Parathyroid adenoma (tissue), 2 donors: Measurements from ENCODE around the gene STK24.

ENCODE experiments used
- H2AFZ ChIP-seq: fragments of 300-600 bp; sonication (generic); one replicate; pipeline ENCODE4 v1.7.0; 2017; ENCODE audit warnings: antibody characterized with exemption, mild to moderate bottlenecking
- H3K27ac ChIP-seq: fragments of 300-600 bp; sonication (generic); one replicate; pipeline ENCODE4 v1.7.0; 2017
- H3K27me3 ChIP-seq: fragments of 300-600 bp; sonication (generic); one replicate; pipeline ENCODE4 v1.7.0; 2017; ENCODE audit warnings: low read length; ENCODE audit not compliant: control insufficient read depth, insufficient read depth
- H3K36me3 ChIP-seq: fragments of 300-600 bp; sonication (generic); one replicate; pipeline ENCODE4 v1.7.0; 2017; ENCODE audit warnings: low read length; ENCODE audit not compliant: control insufficient read depth, insufficient read depth
- H3K4me1 ChIP-seq: fragments of 300-600 bp; sonication (generic); one replicate; pipeline ENCODE4 v1.7.0; 2017; ENCODE audit warnings: control low read depth
- H3K4me2 ChIP-seq: fragments of 300-600 bp; sonication (generic); one replicate; pipeline ENCODE4 v1.7.0; 2017; ENCODE audit warnings: low read length
- H3K4me3 ChIP-seq: fragments of 300-600 bp; sonication (generic); one replicate; pipeline ENCODE4 v1.7.0; 2017; ENCODE audit warnings: low read depth, low read length
- H3K79me2 ChIP-seq: fragments of 300-600 bp; sonication (generic); one replicate; pipeline ENCODE4 v1.7.0; 2017; ENCODE audit warnings: control low read depth
- H3K9ac ChIP-seq: fragments of 300-600 bp; sonication (generic); one replicate; pipeline ENCODE4 v1.7.0; 2017; ENCODE audit warnings: mild to moderate bottlenecking
- H3K9me3 ChIP-seq: fragments of 300-600 bp; sonication (generic); one replicate; pipeline ENCODE4 v1.7.0; 2017; ENCODE audit warnings: low read length; ENCODE audit not compliant: control insufficient read depth
- CTCF ChIP-seq: fragments of 300-600 bp; sonication (generic); IDR thresholded peaks from one replicate; pipeline ENCODE4 v1.7.0; 2017; ENCODE audit warnings: antibody characterized with exemption, mild to moderate bottlenecking
- donor health status: primary hyperparathyroidism.

The STK24 gene

GRCh38 chr13:98485561-98485960 lies 91.3 kb downstream of the STK24 start:
- H3K4me1 ChIP-seq, result peaks cover 40% of the 10 kb centered on the region

DNA sequence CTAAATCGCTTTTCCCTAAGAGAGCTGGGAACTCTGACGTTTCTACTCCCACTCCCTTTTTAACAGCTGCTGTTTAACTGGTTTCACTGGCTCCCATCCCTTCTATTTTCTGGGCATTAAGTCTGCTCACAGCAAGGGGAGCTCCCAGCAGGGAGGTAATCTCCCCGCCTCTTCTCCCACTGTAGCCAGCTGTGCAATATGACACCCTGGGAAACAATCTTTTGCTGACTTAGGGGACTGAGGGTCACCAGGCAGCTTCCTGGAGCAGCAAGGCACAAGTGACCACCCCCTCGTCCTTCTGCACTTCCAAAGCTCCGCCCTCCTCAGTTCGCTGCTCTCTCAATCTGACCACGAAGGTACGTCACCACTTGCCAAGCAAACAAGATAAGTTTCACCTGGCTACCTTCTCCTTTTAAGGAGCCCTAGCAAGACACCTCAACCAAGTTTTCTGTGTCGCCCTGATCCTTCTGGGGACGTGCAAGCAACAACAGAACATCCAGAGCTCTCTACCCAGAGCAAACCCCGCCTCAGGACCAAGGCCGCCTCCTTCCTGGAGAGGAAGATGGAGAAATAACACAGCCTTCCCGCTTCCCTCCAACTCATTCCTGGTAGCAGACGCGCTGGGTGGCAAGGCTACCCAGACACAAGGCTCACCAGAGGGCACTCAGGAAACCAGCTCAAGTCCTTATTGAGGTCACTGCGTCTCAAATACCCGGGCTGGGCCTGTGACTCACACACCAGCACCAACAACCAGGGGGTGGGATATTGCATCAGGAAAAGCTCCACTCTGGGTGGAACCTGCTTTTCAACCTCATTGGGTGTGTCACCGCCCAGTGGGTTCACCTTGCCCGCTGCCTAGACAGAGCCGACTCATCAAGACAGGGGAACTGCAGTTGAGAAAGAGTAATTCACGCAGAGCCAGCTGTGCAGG lies 92.4 kb downstream of the STK24 start:
- H3K4me3 ChIP-seq, result peak overlapping the region; percentile 52
- H3K36me3 ChIP-seq, result no peaks in the 10 kb centered on the region
- peaks cover 10% of the 10 kb centered on the region for H3K79me2 ChIP-seq
- peak overlapping the region; percentile 99 for H3K27ac ChIP-seq
- TF ChIP-seq CTCF, result no peak
- no peaks in the 10 kb centered on the region for H3K27me3 ChIP-seq
- H3K9ac ChIP-seq, result no peak overlapping the region
- peaks cover 40% of the 10 kb centered on the region for H3K4me1 ChIP-seq
- peak overlapping the region; percentile 68 for H2AFZ ChIP-seq
- no peaks in the 10 kb centered on the region for H3K9me3 ChIP-seq
- peak overlapping the region; percentile 64 for H3K4me2 ChIP-seq

More at GRCh38 chr13:98485561-98485960, 91.3 kb downstream of the STK24 start:
- Histone ChIP-seq H3K4me2 (no peak overlapping the region), H3K27ac (peak overlapping the region; percentile 99), H3K79me2 (peaks cover 10% of the 10 kb centered on the region), H3K9ac (no peak overlapping the region), H3K36me3 (no peaks in the 10 kb centered on the region), H3K9me3 (no peaks in the 10 kb centered on the region), H2AFZ (no peak overlapping the region), H3K4me3 (no peak overlapping the region), H3K27me3 (no peaks in the 10 kb centered on the region)
- TF ChIP-seq CTCF, result no peak

DNA sequence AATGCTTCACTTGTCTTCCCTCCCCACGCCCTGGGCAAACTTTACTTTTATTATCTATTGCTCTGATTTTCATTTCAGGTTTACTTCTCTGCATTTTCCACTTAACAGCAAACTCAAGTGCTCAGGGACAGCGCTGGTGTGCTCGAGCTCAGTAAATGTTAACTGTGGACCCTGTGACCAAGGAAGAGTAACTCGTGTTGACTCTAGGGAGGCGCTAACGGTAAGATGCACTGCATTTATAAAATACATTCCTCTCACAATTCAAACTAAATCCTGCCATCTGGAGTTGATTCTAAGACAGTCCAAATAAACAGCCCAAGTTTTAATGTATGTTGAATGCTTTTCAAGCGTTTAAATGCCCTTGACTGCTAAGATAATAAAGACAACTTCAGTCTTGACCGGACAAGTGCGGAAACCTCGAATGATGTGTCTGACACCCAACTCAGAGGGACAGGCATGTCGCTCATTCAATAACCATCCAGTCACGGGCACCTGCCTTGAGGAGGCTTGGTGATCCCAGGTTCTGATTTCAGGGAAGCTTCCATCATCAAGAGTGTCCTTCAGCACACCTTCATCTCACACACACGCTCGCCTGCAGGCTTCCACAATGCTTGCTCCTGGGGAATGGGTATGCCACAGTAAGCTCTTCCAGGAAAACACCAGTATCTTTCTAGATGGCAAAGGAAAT lies 93.2 kb downstream of the STK24 start:
- H3K4me2 ChIP-seq, result peak overlapping the region; percentile 64
- peaks cover 40% of the 10 kb centered on the region for H3K4me1 ChIP-seq
- peak overlapping the region; percentile 22 for H2AFZ ChIP-seq
- no peaks in the 10 kb centered on the region for H3K27me3 ChIP-seq
- no peaks in the 10 kb centered on the region for H3K9me3 ChIP-seq
- no peak for TF ChIP-seq CTCF
- no peak overlapping the region for H3K9ac ChIP-seq
- no peaks in the 10 kb centered on the region for H3K36me3 ChIP-seq
- peaks cover 2% of the 10 kb centered on the region for H3K79me2 ChIP-seq
- peak overlapping the region; percentile 99 for H3K27ac ChIP-seq
- H3K4me3 ChIP-seq, result peak overlapping the region; percentile 52

- H2AFZ ChIP-seq, result no peak overlapping the region
- H3K9ac ChIP-seq, result no peak overlapping the region
- peak overlapping the region; percentile 64 for H3K4me2 ChIP-seq
- peak overlapping the region; percentile 99 for H3K27ac ChIP-seq
- peak overlapping the region; percentile 52 for H3K4me3 ChIP-seq
- no peaks in the 10 kb centered on the region for H3K9me3 ChIP-seq
- H3K4me1 ChIP-seq, result peaks cover 40% of the 10 kb centered on the region
- no peaks in the 10 kb centered on the region for H3K36me3 ChIP-seq
- no peak for TF ChIP-seq CTCF
- no peaks in the 10 kb centered on the region for H3K79me2 ChIP-seq
- H3K27me3 ChIP-seq, result no peaks in the 10 kb centered on the region
Observed at GRCh38 chr13:98482476-98483444, 94.1 kb downstream of the STK24 start.
